HCT116 (cell line): ENCODE measurements around the gene ASGR1. TPM values are rescaled to one million over a fixed set of nuclear protein-coding genes. Genes with fewer than 3 reads are reported as not detected.

Source experiments
- ATAC-seq: fragments of 200-7000 bp; cut with Tn5 transposase; 2 replicates; pipeline ENCODE4 v1.9.1; 2020; ENCODE audit warnings: mild to moderate bottlenecking, moderate library complexity
- BruUV-seq: library from RNA; stranded (reverse); fragments of 400-500 nt; replicated peaks from 2 replicates; lab custom pipeline; 2021; lab: Mats Ljungman, UMichigan
- CTCF ChIA-PET: fragments of 300-600 bp; sonication (Branson Sonifier 250); formaldehyde crosslinking; loops from one replicate; lab custom pipeline; 2021; ENCODE audit warnings: antibody characterized with exemption; lab: Charles Lee
- POLR2A ChIA-PET: fragments of 300-600, 350-600 bp; sonication (Branson Sonifier 250); formaldehyde crosslinking; loops from one replicate; lab custom pipeline; 2021; ENCODE audit warnings: antibody characterized with exemption; lab: Charles Lee
- RAD21 ChIA-PET, 2 experiments: fragments of 300-600 bp; sonication (Branson Sonifier 250); formaldehyde crosslinking; loops; one replicate each; lab custom pipeline; 2023; ENCODE audit warnings: low total read pairs in 2 of 2; ENCODE audit not compliant: uncharacterized antibody in 2 of 2, unreplicated experiment in 2 of 2, low non-redundant PET in 1 of 2; lab: Charles Lee
- DNase-seq: peaks from one replicate; pipeline ENCODE4 v3.0.0-alpha.2; 2010; ENCODE audit warnings: low read depth, low spot score
- H2AFZ ChIP-seq: fragments of 200-600 bp; shearing (Covaris generic), sonication (generic); 2 replicates; pipeline ENCODE4 v1.6.1; 2017; ENCODE audit warnings: low read depth, mixed run types, mixed read lengths, antibody characterized with exemption, low read length; ENCODE audit not compliant: poor library complexity, severe bottlenecking
- H3K27ac ChIP-seq: 2 replicates; pipeline ENCODE4 v1.5.1; 2012; ENCODE audit warnings: low read depth, low read length
- H3K27me3 ChIP-seq: fragments of 200-600 bp; sonication (generic); 2 replicates; pipeline ENCODE4 v1.6.1; 2016; ENCODE audit warnings: mixed run types, low read length, mixed read lengths; ENCODE audit not compliant: insufficient read depth
- H3K36me3 ChIP-seq, 2 experiments: fragments of 200-500 bp in 1 of 2; fragments of 200-600 bp in 1 of 2; sonication (Bioruptor generic) in 1 of 2; sonication (generic) in 1 of 2; 2 replicates each; pipeline versions ENCODE4 v1.5.1 to v1.6.1; 2014 to 2016; ENCODE audit warnings: low read length in 2 of 2, inconsistent platforms in 1 of 2, mixed read lengths in 1 of 2, mixed run types in 1 of 2; ENCODE audit not compliant: insufficient read depth in 2 of 2, control insufficient read depth in 1 of 2
- H3K4me1 ChIP-seq, 2 experiments: fragments of 200-600 bp in 1 of 2; sonication (generic) in 1 of 2; 2 replicates each; pipeline versions ENCODE4 v1.5.1 to v1.6.1; 2012 to 2017; ENCODE audit warnings: low read length in 2 of 2, inconsistent platforms in 1 of 2, mild to moderate bottlenecking in 1 of 2, mixed read lengths in 1 of 2, mixed run types in 1 of 2, moderate library complexity in 1 of 2; ENCODE audit not compliant: insufficient read depth in 2 of 2, control insufficient read depth in 1 of 2
- H3K4me2 ChIP-seq: fragments of 200-600 bp; sonication (generic); 2 replicates; pipeline ENCODE4 v1.6.1; 2017; ENCODE audit warnings: mixed run types, low read length, mixed read lengths
- H3K4me3 ChIP-seq, 2 experiments: fragments of 200-600 bp in 1 of 2; sonication (generic) in 1 of 2; replicated peaks in 1 of 2; 2 replicates each; pipeline ENCODE4 v1.5.1; 2011 to 2016; ENCODE audit warnings: low read length in 2 of 2, control low read depth in 1 of 2, low read depth in 1 of 2, mild to moderate bottlenecking in 1 of 2, mixed read lengths in 1 of 2, mixed run types in 1 of 2
- H3K79me2 ChIP-seq: fragments of 200-600 bp; sonication (generic); 2 replicates; pipeline ENCODE4 v1.6.1; 2017; ENCODE audit warnings: mild to moderate bottlenecking, mixed run types, low read length, moderate library complexity, mixed read lengths; ENCODE audit not compliant: insufficient read depth
- H3K9ac ChIP-seq: fragments of 200-600 bp; sonication (generic); 2 replicates; pipeline ENCODE4 v1.6.1; 2016; ENCODE audit warnings: low read length, mixed read lengths
- H3K9me2 ChIP-seq: fragments of 200-600 bp; sonication (generic), shearing (Covaris generic); 2 replicates; pipeline ENCODE4 v1.6.1; 2017; ENCODE audit warnings: mixed run types, mild to moderate bottlenecking, moderate library complexity; ENCODE audit not compliant: insufficient read depth
- H3K9me3 ChIP-seq, 2 experiments: fragments of 200-500 bp in 1 of 2; fragments of 200-600 bp in 1 of 2; sonication (Bioruptor generic) in 1 of 2; sonication (generic) in 1 of 2; 2 replicates each; pipeline ENCODE4 v1.6.1; 2014 to 2017; ENCODE audit warnings: low read length in 2 of 2, mixed read lengths in 2 of 2, inconsistent platforms in 1 of 2, low read depth in 1 of 2, mild to moderate bottlenecking in 1 of 2, mixed run types in 1 of 2, moderate library complexity in 1 of 2; ENCODE audit not compliant: control insufficient read depth in 1 of 2, insufficient read depth in 1 of 2
- H4K20me1 ChIP-seq: fragments of 200-600 bp; sonication (generic), shearing (Covaris generic); 2 replicates; pipeline ENCODE4 v1.6.1; 2017; ENCODE audit warnings: mixed run types, mild to moderate bottlenecking, moderate library complexity; ENCODE audit not compliant: insufficient read depth
- CBX3 ChIP-seq: IDR thresholded peaks from 2 replicates; pipeline ENCODE4 v1.6.1; 2012; ENCODE audit warnings: low read depth
- CEBPB ChIP-seq: IDR thresholded peaks from 2 replicates; pipeline ENCODE4 v1.6.1; 2012; ENCODE audit warnings: low read depth
- EGR1 ChIP-seq: IDR thresholded peaks from 2 replicates; pipeline ENCODE4 v1.6.1; 2012; ENCODE audit warnings: low read depth
- ELF1 ChIP-seq: IDR thresholded peaks from 2 replicates; pipeline ENCODE4 v1.6.1; 2012; ENCODE audit warnings: low read depth, borderline replicate concordance
- EZH2phosphoT487 ChIP-seq: fragments of 200-600 bp; IDR thresholded peaks from 2 replicates; pipeline ENCODE4 v1.6.1; 2018; ENCODE audit warnings: antibody characterized with exemption, borderline replicate concordance
- FOSL1 ChIP-seq: IDR thresholded peaks from 2 replicates; pipeline ENCODE4 v1.6.1; 2012; ENCODE audit warnings: low read depth
- JUND ChIP-seq: IDR thresholded peaks from 2 replicates; pipeline ENCODE4 v1.6.1; 2012
- POLR2A ChIP-seq: IDR thresholded peaks from 2 replicates; pipeline ENCODE4 v1.7.0; 2011; ENCODE audit warnings: borderline replicate concordance; ENCODE audit not compliant: insufficient read depth, insufficient read length; ENCODE audit errors: extremely low read depth
- POLR2AphosphoS5 ChIP-seq: IDR thresholded peaks from 2 replicates; pipeline ENCODE4 v1.6.1; 2011; ENCODE audit warnings: mild to moderate bottlenecking, low read depth, low read length, moderate library complexity
- RAD21 ChIP-seq: IDR thresholded peaks from 2 replicates; pipeline ENCODE4 v1.6.1; 2012; ENCODE audit warnings: low read depth, mild to moderate bottlenecking
- SIN3A ChIP-seq: IDR thresholded peaks from 2 replicates; pipeline ENCODE4 v1.6.1; 2012; ENCODE audit warnings: low read depth
- SP1 ChIP-seq: IDR thresholded peaks from 2 replicates; pipeline ENCODE4 v1.6.1; 2012; ENCODE audit warnings: low read depth
- YY1 ChIP-seq: IDR thresholded peaks from 2 replicates; pipeline ENCODE4 v1.6.1; 2011; ENCODE audit warnings: low read length, low read depth, moderate library complexity, mild to moderate bottlenecking; ENCODE audit not compliant: insufficient replicate concordance; ENCODE audit errors: extremely low read depth
- ZFX ChIP-seq: fragments of 450-650 bp; IDR thresholded peaks from 2 replicates; pipeline ENCODE4 v1.6.1; 2017
- ZNF274 ChIP-seq: fragments of 200-500 bp; sonication (Bioruptor generic); IDR thresholded peaks from 2 replicates; pipeline ENCODE4 v1.6.1; 2014; ENCODE audit warnings: mild to moderate bottlenecking, low read depth, low read length, inconsistent platforms
- intact Hi-C: fragments of 100-400 bp; cut with micrococcal nuclease; formaldehyde crosslinking; loops from 2 replicates; pipeline ENCODE4 v1.10.0; 2022
- total RNA-seq: library from RNA; stranded (reverse); gene quantifications from one replicate; pipeline ENCODE4 v1.2.1, GENCODE V29; 2021; ENCODE audit not compliant: unreplicated experiment
- TF ChIP-seq, protein P1 (sequence below): IDR thresholded peaks from 2 replicates; pipeline ENCODE4 v1.6.1; 2012; ENCODE audit warnings: low read depth
- TF ChIP-seq, protein P2 (sequence below): IDR thresholded peaks from 2 replicates; pipeline ENCODE4 v1.6.1; 2011; ENCODE audit warnings: mild to moderate bottlenecking, low read length, moderate library complexity; ENCODE audit not compliant: insufficient replicate concordance; ENCODE audit errors: extremely low read depth
- TF ChIP-seq, protein P3 (sequence below), 3 experiments: fragments of 200-600 bp in 1 of 3; sonication (generic) in 1 of 3; IDR thresholded peaks in 2 of 3; conservative IDR thresholded peaks in 1 of 3; 2 replicates each; pipeline ENCODE4 v1.5.1; 2012 to 2017; ENCODE audit warnings: low read depth in 2 of 3, low read length in 2 of 3, antibody characterized with exemption in 1 of 3, borderline replicate concordance in 1 of 3, control low read depth in 1 of 3, mild to moderate bottlenecking in 1 of 3, mixed read lengths in 1 of 3, mixed run types in 1 of 3, moderate library complexity in 1 of 3; ENCODE audit not compliant: insufficient read depth in 1 of 3
- TF ChIP-seq, protein P4 (sequence below): IDR thresholded peaks from 2 replicates; pipeline ENCODE4 v1.6.1; 2012

Gene ASGR1
- total RNA-seq, 1 experiment from 2014 or later, result 1.2 TPM

DNA sequence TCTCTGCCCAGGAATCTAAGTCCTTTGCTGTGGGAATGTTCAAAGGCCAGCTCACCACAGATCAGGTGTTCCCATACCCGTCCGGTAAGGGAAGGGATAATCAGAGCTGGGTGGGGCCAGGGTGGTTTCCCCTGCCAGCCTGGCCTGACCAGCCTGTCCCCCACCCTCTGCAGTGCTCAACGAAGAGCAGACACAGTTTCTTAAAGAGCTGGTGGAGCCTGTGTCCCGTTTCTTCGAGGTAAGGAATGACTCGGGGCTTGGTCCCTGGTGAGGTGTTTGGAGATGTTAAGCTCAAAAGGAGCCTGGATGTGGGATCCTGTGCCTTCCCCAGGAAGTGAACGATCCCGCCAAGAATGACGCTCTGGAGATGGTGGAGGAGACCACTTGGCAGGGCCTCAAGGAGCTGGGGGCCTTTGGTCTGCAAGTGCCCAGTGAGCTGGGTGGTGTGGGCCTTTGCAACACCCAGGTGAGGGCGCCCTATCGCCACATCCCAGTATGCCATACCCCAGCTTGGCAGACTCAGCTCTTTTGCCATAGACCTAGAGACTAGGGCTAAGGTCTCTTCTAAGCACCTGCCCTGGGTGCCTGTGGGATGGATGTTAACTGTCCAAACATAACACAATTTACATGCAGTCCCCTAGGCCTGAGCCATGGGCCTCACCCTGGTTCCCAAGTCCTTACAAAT is 41.6 kb upstream of the ASGR1 start:
- Histone ChIP-seq H3K79me2 (peaks cover 30% of the 10 kb centered on the region), H4K20me1 (no peaks in the 10 kb centered on the region), H3K4me1 (peaks cover 7 to 48% of the 10 kb centered on the region in 2 experiments; a peak in 3 of 4 replicates), H3K4me2 (peak overlapping the region; percentile 96), H3K27me3 (no peaks in the 10 kb centered on the region), H3K9me2 (no peaks in the 10 kb centered on the region), H3K9ac (peak overlapping the region; percentile 95), H3K9me3 (no peaks in the 10 kb centered on the region), H3K27ac (peak overlapping the region; percentile 99), H3K4me3 (peak overlapping the region; percentile 69 to 75), H3K36me3 (peaks cover 28 to 34% of the 10 kb centered on the region in 2 experiments; a peak in 3 of 4 replicates), H2AFZ (no peak overlapping the region)
- BruUV-seq, result no TSS peak
- intact Hi-C loops, result loop anchor here (2.0 kb wide), 1 partner anchor 76 kb away; no protein-coding TSS in a partner anchor
- ATAC-seq (peak; percentile 73), DNase-seq (no peak)
- ChIA-PET RAD21 (interaction anchor here (0.6 to 1.2 kb wide), 8 partner anchors 15 to 188 kb away, joined by 3 to 7 read pairs (median 5); no protein-coding TSS in a partner anchor), POLR2A (interaction anchor here (0.8 to 3.2 kb wide), 10 partner anchors 14 to 363 kb away, joined by 3 to 19 read pairs (median 9); partner anchors contain the start of genes DVL2, GABARAP, MPDU1 and PHF23), CTCF (interaction anchor here (0.9 to 2.8 kb wide), 14 partner anchors 8 to 340 kb away, joined by 3 to 37 read pairs (median 5); partner anchors contain the start of genes GABARAP, NEURL4, PHF23 and SLC2A4)
- TF ChIP-seq FOSL1 (no peak), ELF1 (no peak), ZFX (no peak), SIN3A (no peak), YY1 (no peak), JUND (no peak), SP1 (no peak), RAD21 (peak; percentile 68), POLR2A (no peak), POLR2AphosphoS5 (peak; percentile 44; the same call in 1 of the 2 replicates), ZNF274 (no peak), CEBPB (no peak), EZH2phosphoT487 (no peak), EGR1 (no peak), CBX3 (no peak)
- TF ChIP-seq, protein P1, sequence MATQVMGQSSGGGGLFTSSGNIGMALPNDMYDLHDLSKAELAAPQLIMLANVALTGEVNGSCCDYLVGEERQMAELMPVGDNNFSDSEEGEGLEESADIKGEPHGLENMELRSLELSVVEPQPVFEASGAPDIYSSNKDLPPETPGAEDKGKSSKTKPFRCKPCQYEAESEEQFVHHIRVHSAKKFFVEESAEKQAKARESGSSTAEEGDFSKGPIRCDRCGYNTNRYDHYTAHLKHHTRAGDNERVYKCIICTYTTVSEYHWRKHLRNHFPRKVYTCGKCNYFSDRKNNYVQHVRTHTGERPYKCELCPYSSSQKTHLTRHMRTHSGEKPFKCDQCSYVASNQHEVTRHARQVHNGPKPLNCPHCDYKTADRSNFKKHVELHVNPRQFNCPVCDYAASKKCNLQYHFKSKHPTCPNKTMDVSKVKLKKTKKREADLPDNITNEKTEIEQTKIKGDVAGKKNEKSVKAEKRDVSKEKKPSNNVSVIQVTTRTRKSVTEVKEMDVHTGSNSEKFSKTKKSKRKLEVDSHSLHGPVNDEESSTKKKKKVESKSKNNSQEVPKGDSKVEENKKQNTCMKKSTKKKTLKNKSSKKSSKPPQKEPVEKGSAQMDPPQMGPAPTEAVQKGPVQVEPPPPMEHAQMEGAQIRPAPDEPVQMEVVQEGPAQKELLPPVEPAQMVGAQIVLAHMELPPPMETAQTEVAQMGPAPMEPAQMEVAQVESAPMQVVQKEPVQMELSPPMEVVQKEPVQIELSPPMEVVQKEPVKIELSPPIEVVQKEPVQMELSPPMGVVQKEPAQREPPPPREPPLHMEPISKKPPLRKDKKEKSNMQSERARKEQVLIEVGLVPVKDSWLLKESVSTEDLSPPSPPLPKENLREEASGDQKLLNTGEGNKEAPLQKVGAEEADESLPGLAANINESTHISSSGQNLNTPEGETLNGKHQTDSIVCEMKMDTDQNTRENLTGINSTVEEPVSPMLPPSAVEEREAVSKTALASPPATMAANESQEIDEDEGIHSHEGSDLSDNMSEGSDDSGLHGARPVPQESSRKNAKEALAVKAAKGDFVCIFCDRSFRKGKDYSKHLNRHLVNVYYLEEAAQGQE, result no peak
- TF ChIP-seq, protein P2, sequence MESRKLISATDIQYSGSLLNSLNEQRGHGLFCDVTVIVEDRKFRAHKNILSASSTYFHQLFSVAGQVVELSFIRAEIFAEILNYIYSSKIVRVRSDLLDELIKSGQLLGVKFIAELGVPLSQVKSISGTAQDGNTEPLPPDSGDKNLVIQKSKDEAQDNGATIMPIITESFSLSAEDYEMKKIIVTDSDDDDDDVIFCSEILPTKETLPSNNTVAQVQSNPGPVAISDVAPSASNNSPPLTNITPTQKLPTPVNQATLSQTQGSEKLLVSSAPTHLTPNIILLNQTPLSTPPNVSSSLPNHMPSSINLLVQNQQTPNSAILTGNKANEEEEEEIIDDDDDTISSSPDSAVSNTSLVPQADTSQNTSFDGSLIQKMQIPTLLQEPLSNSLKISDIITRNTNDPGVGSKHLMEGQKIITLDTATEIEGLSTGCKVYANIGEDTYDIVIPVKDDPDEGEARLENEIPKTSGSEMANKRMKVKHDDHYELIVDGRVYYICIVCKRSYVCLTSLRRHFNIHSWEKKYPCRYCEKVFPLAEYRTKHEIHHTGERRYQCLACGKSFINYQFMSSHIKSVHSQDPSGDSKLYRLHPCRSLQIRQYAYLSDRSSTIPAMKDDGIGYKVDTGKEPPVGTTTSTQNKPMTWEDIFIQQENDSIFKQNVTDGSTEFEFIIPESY, result no peak
- TF ChIP-seq, protein P3, sequence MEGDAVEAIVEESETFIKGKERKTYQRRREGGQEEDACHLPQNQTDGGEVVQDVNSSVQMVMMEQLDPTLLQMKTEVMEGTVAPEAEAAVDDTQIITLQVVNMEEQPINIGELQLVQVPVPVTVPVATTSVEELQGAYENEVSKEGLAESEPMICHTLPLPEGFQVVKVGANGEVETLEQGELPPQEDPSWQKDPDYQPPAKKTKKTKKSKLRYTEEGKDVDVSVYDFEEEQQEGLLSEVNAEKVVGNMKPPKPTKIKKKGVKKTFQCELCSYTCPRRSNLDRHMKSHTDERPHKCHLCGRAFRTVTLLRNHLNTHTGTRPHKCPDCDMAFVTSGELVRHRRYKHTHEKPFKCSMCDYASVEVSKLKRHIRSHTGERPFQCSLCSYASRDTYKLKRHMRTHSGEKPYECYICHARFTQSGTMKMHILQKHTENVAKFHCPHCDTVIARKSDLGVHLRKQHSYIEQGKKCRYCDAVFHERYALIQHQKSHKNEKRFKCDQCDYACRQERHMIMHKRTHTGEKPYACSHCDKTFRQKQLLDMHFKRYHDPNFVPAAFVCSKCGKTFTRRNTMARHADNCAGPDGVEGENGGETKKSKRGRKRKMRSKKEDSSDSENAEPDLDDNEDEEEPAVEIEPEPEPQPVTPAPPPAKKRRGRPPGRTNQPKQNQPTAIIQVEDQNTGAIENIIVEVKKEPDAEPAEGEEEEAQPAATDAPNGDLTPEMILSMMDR (IDR thresholded peaks at IDR 0.05 in 2 of 3, conservative IDR thresholded peaks at IDR 0.05 in 1 of 3; ENCODE audit: borderline replicate concordance in 1 of 3, insufficient read depth in 1 of 3, low read depth in 2 of 3, low read length in 2 of 3), result peak in 2 of 3 experiments; percentile 74 to 80; a peak in 5 of 6 replicates
- TF ChIP-seq, protein P4, sequence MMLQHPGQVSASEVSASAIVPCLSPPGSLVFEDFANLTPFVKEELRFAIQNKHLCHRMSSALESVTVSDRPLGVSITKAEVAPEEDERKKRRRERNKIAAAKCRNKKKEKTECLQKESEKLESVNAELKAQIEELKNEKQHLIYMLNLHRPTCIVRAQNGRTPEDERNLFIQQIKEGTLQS, result no peak
